ENCODE measurements around the gene CWF19L1. TPM values are rescaled to one million over a fixed set of nuclear protein-coding genes. Genes with fewer than 3 reads are reported as not detected.

CWF19L1 gene
- total RNA-seq, 4 donors from 2014 or later: 11.6 to 16.4 (median 12.4) TPM

- TF ChIP-seq CTCF (IDR thresholded peaks at IDR 0.05) (no peak), POLR2AphosphoS5 (IDR thresholded peaks at IDR 0.05) (peak in 1 of 2 donors; percentile 17)
- peaks cover 43 to 79% (median 60%) of the 10 kb centered on the region in 4 donors for H3K36me3 ChIP-seq
- WGBS: 77% methylated on average over 2 of the region's 2 CpGs
Measured at GRCh38 chr10:100192350-100192749, 75.1 kb downstream of the CWF19L1 start.

GRCh38 chr10:100186253-100187212 is 80.9 kb downstream of the CWF19L1 start:
- DNase-seq (ENCODE audit: extremely low spot score): no peak
- TF ChIP-seq POLR2A (IDR thresholded peaks at IDR 0.05; ENCODE audit: low read depth): no peak
- no peak for TF ChIP-seq EP300 (IDR thresholded peaks at IDR 0.05)
- TF ChIP-seq CTCF (IDR thresholded peaks at IDR 0.05): no peak
- no peak for TF ChIP-seq POLR2AphosphoS5 (IDR thresholded peaks at IDR 0.05)
- H3K36me3 ChIP-seq: peaks cover 18 to 43% (median 30%) of the 10 kb centered on the region in 4 donors

More at GRCh38 chr10:100192350-100192749, 75.1 kb downstream of the CWF19L1 start:
- no peak overlapping the region for H3K27ac ChIP-seq (replicated peaks in 1 of 4)
- no peak overlapping the region for H3K4me3 ChIP-seq
- DNase-seq (ENCODE audit: extremely low spot score): no peak
- no peaks in the 10 kb centered on the region for H3K9me3 ChIP-seq
- peaks cover 3 to 7% (median 6%) of the 10 kb centered on the region in 4 donors for H3K4me1 ChIP-seq
- H3K27me3 ChIP-seq: no peaks in the 10 kb centered on the region
- intact Hi-C loops (cut with DNase I): no loop called here

GRCh38 chr10:100185364-100186252 is 81.8 kb downstream of the CWF19L1 start, which contains the start of gene ERLIN1:
ERLIN1 (minus strand) TSS chr10:100186029; CDS start chr10:100185626, 403 bp downstream.
- no peaks in the 10 kb centered on the region for H3K27me3 ChIP-seq
- 1% methylated on average over 17 of the region's 65 CpGs for WGBS
- peaks cover 19 to 31% (median 28%) of the 10 kb centered on the region in 4 donors for H3K4me1 ChIP-seq
- DNase-seq (ENCODE audit: extremely low spot score): peak; percentile 95
- peaks cover 8 to 37% (median 21%) of the 10 kb centered on the region in 4 donors for H3K36me3 ChIP-seq
- peak within 1 kb of the TSS; percentile 82 to 87 (median 84) for H3K27ac ChIP-seq (replicated peaks in 1 of 4)
- intact Hi-C loops (cut with DNase I): loop anchor here (5.0 kb wide), 1 partner anchor 42 kb away; the partner anchor contains the start of gene CHUK
- TF ChIP-seq CTCF (IDR thresholded peaks at IDR 0.05) (peak in 1 of 3 experiments; percentile 21), POLR2AphosphoS5 (IDR thresholded peaks at IDR 0.05) (peak; percentile 73 to 85), POLR2A (IDR thresholded peaks at IDR 0.05; ENCODE audit: low read depth) (peak; percentile 26), EP300 (IDR thresholded peaks at IDR 0.05) (no peak)
- H3K9me3 ChIP-seq: no peaks in the 10 kb centered on the region
- H3K4me3 ChIP-seq: peak within 1 kb of the TSS; percentile 71 to 86 (median 84)

More at GRCh38 chr10:100186253-100187212, 80.9 kb downstream of the CWF19L1 start:
- peaks cover 19 to 31% (median 28%) of the 10 kb centered on the region in 4 donors for H3K4me1 ChIP-seq
- intact Hi-C loops (cut with DNase I): loop anchor here (5.0 kb wide), 1 partner anchor 41 kb away; the partner anchor contains the start of gene CHUK
- H3K27ac ChIP-seq (replicated peaks in 1 of 4): peak overlapping the region; percentile 82 to 87 (median 84)
- 28% methylated on average over 24 of the region's 28 CpGs for WGBS
- H3K4me3 ChIP-seq: peak overlapping the region; percentile 71 to 86 (median 84)
- no peaks in the 10 kb centered on the region for H3K9me3 ChIP-seq
- no peaks in the 10 kb centered on the region for H3K27me3 ChIP-seq

- Histone ChIP-seq H3K4me3 (peak overlapping the region; percentile 71 to 86 (median 84)), H3K27ac (replicated peaks in 1 of 4) (peak overlapping the region; percentile 82 to 87 (median 84)), H3K27me3 (no peaks in the 10 kb centered on the region), H3K4me1 (peaks cover 19 to 31% (median 28%) of the 10 kb centered on the region in 4 donors), H3K36me3 (peaks cover under 1 to 34% (median 18%) of the 10 kb centered on the region in 4 donors), H3K9me3 (no peaks in the 10 kb centered on the region)
- TF ChIP-seq POLR2A (IDR thresholded peaks at IDR 0.05; ENCODE audit: low read depth) (no peak), EP300 (IDR thresholded peaks at IDR 0.05) (no peak), POLR2AphosphoS5 (IDR thresholded peaks at IDR 0.05) (no peak), CTCF (IDR thresholded peaks at IDR 0.05) (no peak)
- WGBS: 3% methylated on average over 4 of the region's 4 CpGs
- intact Hi-C loops (cut with DNase I): loop anchor here (5.0 kb wide), 1 partner anchor 42 kb away; the partner anchor contains the start of gene CHUK
- DNase-seq (ENCODE audit: extremely low spot score): no peak
Measured at GRCh38 chr10:100184840-100185239, 82.6 kb downstream of the CWF19L1 start.

Measured in esophagus muscularis mucosa (tissue), 4 donors.